PC-9 (cell line): Measurements from ENCODE around the gene KIAA1671. TPM values are rescaled to one million over a fixed set of nuclear protein-coding genes. Genes with fewer than 3 reads are reported as not detected.
A peak's percentile ranks its signal among the peaks of the same experiment; 100 is the strongest.

Source experiments
- BruUV-seq: library from RNA; stranded (reverse); fragments of 400-500 nt; replicated peaks from 2 replicates; lab custom pipeline; 2021; lab: Mats Ljungman, UMichigan
- CTCF ChIA-PET: fragments of 300-600 bp; sonication (Branson Sonifier 250); formaldehyde crosslinking; loops from one replicate; lab custom pipeline; 2022; ENCODE audit warnings: antibody characterized with exemption; lab: Charles Lee
- POLR2A ChIA-PET: fragments of 300-600 bp; sonication (Branson Sonifier 250); formaldehyde crosslinking; loops from one replicate; lab custom pipeline; 2022; ENCODE audit warnings: antibody characterized with exemption; ENCODE audit not compliant: unreplicated experiment; lab: Charles Lee
- DNase-seq, 2 experiments: peaks; one replicate each; pipeline versions ENCODE4 v3.0.0 to v3.0.0-alpha.2; 2015 to 2022; ENCODE audit warnings: mixed read lengths in 1 of 2
- H2AFZ ChIP-seq: fragments of 200-600 bp; sonication (generic); 2 replicates; pipeline ENCODE4 v1.8.1; 2017; ENCODE audit warnings: antibody characterized with exemption
- H3F3A ChIP-seq: fragments of 200-600 bp; sonication (generic); 2 replicates; pipeline ENCODE4 v1.8.1; 2017; ENCODE audit warnings: antibody characterized with exemption, mild to moderate bottlenecking, low read depth; ENCODE audit not compliant: insufficient read depth
- H3K27ac ChIP-seq: fragments of 200-600 bp; sonication (generic); 2 replicates; pipeline ENCODE4 v1.6.1; 2016; ENCODE audit warnings: mixed run types
- H3K27me3 ChIP-seq: fragments of 200-600 bp; sonication (generic); 2 replicates; pipeline ENCODE4 v1.6.1; 2016; ENCODE audit warnings: low read depth, mixed run types; ENCODE audit not compliant: insufficient read depth
- H3K36me3 ChIP-seq: fragments of 200-600 bp; sonication (generic); 2 replicates; pipeline ENCODE4 v1.6.1; 2016; ENCODE audit warnings: low read depth, mixed run types
- H3K4me1 ChIP-seq: fragments of 200-600 bp; sonication (generic); replicated peaks from 2 replicates; pipeline ENCODE4 v1.6.1; 2016; ENCODE audit warnings: mixed run types; ENCODE audit not compliant: insufficient read depth
- H3K4me2 ChIP-seq: fragments of 200-600 bp; sonication (generic); 2 replicates; pipeline ENCODE4 v1.6.1; 2017; ENCODE audit warnings: mixed run types
- H3K4me3 ChIP-seq: fragments of 200-600 bp; sonication (generic); 2 replicates; pipeline ENCODE4 v1.6.1; 2016; ENCODE audit warnings: mixed run types
- H3K79me2 ChIP-seq: fragments of 200-600 bp; sonication (generic); 2 replicates; pipeline ENCODE4 v1.6.1; 2017; ENCODE audit warnings: low read depth, mixed run types
- H3K9me2 ChIP-seq: fragments of 200-600 bp; sonication (generic); 2 replicates; pipeline ENCODE4 v1.8.1; 2017; ENCODE audit warnings: mild to moderate bottlenecking; ENCODE audit not compliant: insufficient read depth
- H3K9me3 ChIP-seq: fragments of 200-600 bp; sonication (generic); 2 replicates; pipeline ENCODE4 v1.8.1; 2016; ENCODE audit warnings: low read depth; ENCODE audit not compliant: insufficient read depth
- H4K20me1 ChIP-seq: fragments of 200-600 bp; sonication (generic); 2 replicates; pipeline ENCODE4 v1.8.1; 2017; ENCODE audit not compliant: insufficient read depth
- CTCF ChIP-seq: fragments of 200-600 bp; sonication (generic); conservative IDR thresholded peaks from 2 replicates; pipeline ENCODE4 v1.6.1; 2017; ENCODE audit warnings: mixed run types, antibody characterized with exemption, mild to moderate bottlenecking, moderate library complexity
- EZH2 ChIP-seq: fragments of 200-600 bp; sonication (generic); IDR thresholded peaks from 2 replicates; pipeline ENCODE4 v1.8.0; 2017; ENCODE audit warnings: antibody characterized with exemption, low read depth
- intact Hi-C: fragments of 100-400 bp; cut with micrococcal nuclease; formaldehyde crosslinking; loops from one replicate; pipeline ENCODE4 v1.10.0; 2022; ENCODE audit not compliant: unreplicated experiment
- total RNA-seq: library from RNA; stranded (reverse); gene quantifications from 2 replicates; pipeline ENCODE4 v1.2.3, GENCODE V29; 2021

The KIAA1671 gene
- total RNA-seq, 1 experiment from 2014 or later: 44.3 TPM

- DNase-seq: no peak
Observed at GRCh38 chr22:24935771-24936483, 16.6 kb upstream of the KIAA1671 start.

DNA sequence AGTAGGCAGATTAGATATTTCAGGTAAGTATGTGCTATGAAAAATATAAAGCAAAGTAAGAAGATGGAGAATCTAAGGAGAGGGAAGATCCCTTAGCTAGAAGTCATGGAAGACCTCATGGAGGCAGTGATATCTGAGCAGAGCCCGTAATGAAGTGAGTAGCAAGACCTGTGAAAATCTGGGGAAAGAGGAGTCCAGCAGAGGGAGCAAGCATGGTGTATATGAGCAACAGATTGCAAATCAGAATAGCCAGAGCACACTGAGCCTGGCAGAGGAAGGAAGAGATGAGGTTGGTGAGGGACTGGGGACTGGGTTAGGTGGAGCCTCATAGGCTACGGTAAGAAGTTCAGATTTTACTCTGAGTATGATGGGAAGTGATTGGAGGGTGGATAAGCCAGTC, 15.4 kb upstream of the KIAA1671 start:
- Histone ChIP-seq H3K27ac (no peak overlapping the region), H3K4me2 (no peak overlapping the region), H3K4me1 (no peaks in the 10 kb centered on the region), H3K4me3 (no peak overlapping the region), H3K27me3 (peaks cover 6% of the 10 kb centered on the region; the same call in 1 of the 2 replicates), H3F3A (no peaks in the 10 kb centered on the region), H4K20me1 (no peaks in the 10 kb centered on the region), H2AFZ (no peak overlapping the region), H3K9me3 (no peaks in the 10 kb centered on the region), H3K36me3 (no peaks in the 10 kb centered on the region), H3K79me2 (no peaks in the 10 kb centered on the region), H3K9me2 (no peaks in the 10 kb centered on the region)
- TF ChIP-seq CTCF (peak; percentile 52; the same call in 1 of the 2 replicates), EZH2 (no peak)
- DNase-seq: peak in 1 of 2 experiments; percentile 47
- no TSS peak for BruUV-seq
- ChIA-PET POLR2A (no interaction called here), CTCF (interaction anchor here (0.5 to 0.6 kb wide), 2 partner anchors 10 to 132 kb away, joined by 3 read pairs; partner anchors contain the start of gene LHFPL7)
- intact Hi-C loops: loop anchor here (5.0 kb wide), 1 partner anchor 235 kb away; no protein-coding TSS in a partner anchor

More at GRCh38 chr22:24935771-24936483, 16.6 kb upstream of the KIAA1671 start:
- Histone ChIP-seq H3K4me1 (no peaks in the 10 kb centered on the region), H4K20me1 (no peaks in the 10 kb centered on the region), H3K79me2 (no peaks in the 10 kb centered on the region), H3F3A (no peaks in the 10 kb centered on the region), H3K9me3 (no peaks in the 10 kb centered on the region), H2AFZ (no peak overlapping the region), H3K9me2 (no peaks in the 10 kb centered on the region), H3K4me3 (no peak overlapping the region), H3K4me2 (no peak overlapping the region), H3K36me3 (no peaks in the 10 kb centered on the region), H3K27ac (no peak overlapping the region), H3K27me3 (peaks cover 18% of the 10 kb centered on the region; the same call in 1 of the 2 replicates)
- ChIA-PET CTCF (interaction anchor here (0.5 kb wide), 1 partner anchor 130 kb away, joined by 6 read pairs; the partner anchor contains the start of gene SGSM1), POLR2A (no interaction called here)
- intact Hi-C loops: loop anchor here (5.0 kb wide), 1 partner anchor 236 kb away; no protein-coding TSS in a partner anchor
- no peak for TF ChIP-seq EZH2
- no peak for TF ChIP-seq CTCF
- BruUV-seq: no TSS peak

- no peak overlapping the region for H2AFZ ChIP-seq
- no peak for DNase-seq
- POLR2A ChIA-PET: no interaction called here
Observed at GRCh38 chr22:24938741-24939341, 13.7 kb upstream of the KIAA1671 start.

More at GRCh38 chr22:24938741-24939341, 13.7 kb upstream of the KIAA1671 start:
- Histone ChIP-seq H3K27me3 (no peaks in the 10 kb centered on the region), H3K36me3 (no peaks in the 10 kb centered on the region), H3F3A (no peaks in the 10 kb centered on the region), H3K79me2 (no peaks in the 10 kb centered on the region), H4K20me1 (no peaks in the 10 kb centered on the region), H3K4me2 (no peak overlapping the region), H3K9me2 (no peaks in the 10 kb centered on the region), H3K9me3 (no peaks in the 10 kb centered on the region), H3K4me3 (no peak overlapping the region), H3K27ac (no peak overlapping the region), H3K4me1 (no peaks in the 10 kb centered on the region)
- TF ChIP-seq CTCF (peak; percentile 85), EZH2 (no peak)
- intact Hi-C loops: loop anchor here (1.0 to 5.0 kb wide), 4 partner anchors 109 to 233 kb away; no protein-coding TSS in a partner anchor
- CTCF ChIA-PET: interaction anchor here (0.8 kb wide), 1 partner anchor 109 kb away, joined by 3 read pairs; no protein-coding TSS in a partner anchor
- no TSS peak for BruUV-seq
